Adipocyte (in vitro differentiated cells): ENCODE data around the gene ZNF823.
"Not testable (repeated sequence)": the region's sequence is repeated elsewhere in the genome, so short reads cannot be mapped to it uniquely, and the experiment has no call there.

Experiments
- DNase-seq: peaks from one replicate; pipeline ENCODE4 v3.0.0-alpha.2; 2015; ENCODE audit warnings: low read depth
- H3K27me3 ChIP-seq: replicated peaks from 2 replicates; pipeline ENCODE4 v1.7.0; 2013; ENCODE audit warnings: mild to moderate bottlenecking, low read length, moderate library complexity; ENCODE audit not compliant: control insufficient read depth, insufficient read depth
- H3K36me3 ChIP-seq: 2 replicates; pipeline ENCODE4 v1.7.0; 2013; ENCODE audit warnings: low read length, mild to moderate bottlenecking, moderate library complexity; ENCODE audit not compliant: control insufficient read depth, insufficient read depth, severe bottlenecking
- H3K4me1 ChIP-seq: 2 replicates; pipeline ENCODE4 v1.7.0; 2013; ENCODE audit warnings: mild to moderate bottlenecking, low read length, moderate library complexity; ENCODE audit not compliant: control insufficient read depth, insufficient read depth
- H3K4me3 ChIP-seq: 2 replicates; pipeline ENCODE4 v1.7.0; 2013; ENCODE audit warnings: mild to moderate bottlenecking, low read length, moderate library complexity
- H3K9ac ChIP-seq: 2 replicates; pipeline ENCODE4 v1.7.0; 2013; ENCODE audit warnings: mild to moderate bottlenecking, low read length, moderate library complexity
- H3K9me3 ChIP-seq: 2 replicates; pipeline ENCODE4 v1.7.0; 2013; ENCODE audit warnings: mild to moderate bottlenecking, low read length, moderate library complexity; ENCODE audit not compliant: control insufficient read depth

Gene ZNF823

GRCh38 chr19:11738746-11739620 is at the start of gene ZNF823:
Gene ZNF823 (minus strand): TSS chr19:11738946. CDS start chr19:11738819, 127 bp downstream.
- no peaks in the 10 kb centered on the region for H3K36me3 ChIP-seq
- no peaks in the 10 kb centered on the region for H3K9me3 ChIP-seq
- DNase-seq: peak; percentile 99
- H3K27me3 ChIP-seq: no peaks in the 10 kb centered on the region
- H3K9ac ChIP-seq: peak within 1 kb of the TSS; percentile 92
- peak within 1 kb of the TSS; percentile 95 for H3K4me3 ChIP-seq
- peaks cover 16% of the 10 kb centered on the region for H3K4me1 ChIP-seq

- H3K27me3 ChIP-seq: no peaks in the 10 kb centered on the region
- peaks cover 16% of the 10 kb centered on the region for H3K36me3 ChIP-seq
- no peak for DNase-seq
- no peak overlapping the region for H3K9ac ChIP-seq
- H3K4me1 ChIP-seq: no peaks in the 10 kb centered on the region
- H3K4me3 ChIP-seq: peak overlapping the region; percentile 62
- H3K9me3 ChIP-seq: peaks cover 85% of the 10 kb centered on the region
These were observed 48.8 kb upstream of the ZNF823 start for GRCh38 chr19:11787536-11787935.

- H3K4me1 ChIP-seq: no peaks in the 10 kb centered on the region
- H3K27me3 ChIP-seq: no peaks in the 10 kb centered on the region
- peaks cover 46% of the 10 kb centered on the region for H3K36me3 ChIP-seq
- H3K9ac ChIP-seq: no peak overlapping the region
- no peak for DNase-seq
- H3K9me3 ChIP-seq: peaks cover 98% of the 10 kb centered on the region
- peak overlapping the region; percentile 74 for H3K4me3 ChIP-seq
These were observed 45.6 kb upstream of the ZNF823 start for GRCh38 chr19:11784356-11784755.

- Histone ChIP-seq H3K9me3 (peaks cover 98% of the 10 kb centered on the region), H3K27me3 (no peaks in the 10 kb centered on the region), H3K36me3 (peaks cover 52% of the 10 kb centered on the region), H3K4me1 (no peaks in the 10 kb centered on the region), H3K9ac (no peak overlapping the region), H3K4me3 (peak overlapping the region; percentile 74)
- DNase-seq: no peak
These were observed 45.0 kb upstream of the ZNF823 start for GRCh38 chr19:11783767-11784166.

GRCh38 chr19:11781295-11782057 is 42.7 kb upstream of the ZNF823 start:
- no peaks in the 10 kb centered on the region for H3K27me3 ChIP-seq
- peaks cover 72% of the 10 kb centered on the region for H3K36me3 ChIP-seq
- no peak for DNase-seq
- H3K4me3 ChIP-seq: peak overlapping the region; percentile 74
- H3K9me3 ChIP-seq: peaks cover 98% of the 10 kb centered on the region
- H3K9ac ChIP-seq: no peak overlapping the region
- no peaks in the 10 kb centered on the region for H3K4me1 ChIP-seq

- Histone ChIP-seq H3K4me1 (no peaks in the 10 kb centered on the region), H3K9me3 (peaks cover 98% of the 10 kb centered on the region), H3K9ac (no peak overlapping the region), H3K36me3 (peaks cover 79% of the 10 kb centered on the region), H3K4me3 (peak overlapping the region; percentile 74), H3K27me3 (no peaks in the 10 kb centered on the region)
- no peak for DNase-seq
These were observed 41.8 kb upstream of the ZNF823 start for GRCh38 chr19:11780431-11781020.

- peaks cover 88% of the 10 kb centered on the region for H3K9me3 ChIP-seq
- peaks cover 54% of the 10 kb centered on the region for H3K36me3 ChIP-seq
- DNase-seq, H3K4me3 ChIP-seq, H3K27me3 ChIP-seq, H3K9ac ChIP-seq, H3K4me1 ChIP-seq: not testable (repeated sequence)
These were observed 37.9 kb upstream of the ZNF823 start for GRCh38 chr19:11776669-11777068.

- Histone ChIP-seq H3K4me1 (peaks cover 10% of the 10 kb centered on the region), H3K9me3 (peaks cover 49% of the 10 kb centered on the region)
- not testable (repeated sequence) for H3K9ac ChIP-seq, H3K27me3 ChIP-seq, H3K36me3 ChIP-seq, H3K4me3 ChIP-seq, DNase-seq
These were observed 32.8 kb upstream of the ZNF823 start for GRCh38 chr19:11771520-11771919.

GRCh38 chr19:11769995-11770394 is 31.2 kb upstream of the ZNF823 start:
- Histone ChIP-seq H3K4me3 (no peak overlapping the region), H3K27me3 (no peaks in the 10 kb centered on the region), H3K36me3 (no peaks in the 10 kb centered on the region), H3K9me3 (peaks cover 37% of the 10 kb centered on the region), H3K9ac (no peak overlapping the region), H3K4me1 (peaks cover 10% of the 10 kb centered on the region)
- DNase-seq: no peak

- Histone ChIP-seq H3K27me3 (no peaks in the 10 kb centered on the region), H3K9ac (peak overlapping the region; percentile 92), H3K4me3 (peak overlapping the region; percentile 93), H3K9me3 (peaks cover 29% of the 10 kb centered on the region), H3K36me3 (no peaks in the 10 kb centered on the region), H3K4me1 (peaks cover 10% of the 10 kb centered on the region)
- DNase-seq: peak; percentile 68
These were observed 28.9 kb upstream of the ZNF823 start for GRCh38 chr19:11767633-11768133.
